ENCODE measurements around the gene KCNN4. TPM values are rescaled to one million over a fixed set of nuclear protein-coding genes. Genes with fewer than 3 reads are reported as not detected.
A peak's percentile ranks its signal among the peaks of the same experiment; 100 is the strongest.
"Not testable (repeated sequence)": the region's sequence is repeated elsewhere in the genome, so short reads cannot be mapped to it uniquely, and the experiment has no call there.

Gene KCNN4
- total RNA-seq, 1 donor from 2014 or later: 165 TPM

- intact Hi-C loops (cut with micrococcal nuclease): no loop called here
- no peak for DNase-seq
- peaks cover 48% of the 10 kb centered on the region for H3K4me1 Mint-ChIP-seq
- H3K4me3 Mint-ChIP-seq: peak overlapping the region; percentile 85
- H3K36me3 Mint-ChIP-seq (ENCODE audit: low read depth): peaks cover 83% of the 10 kb centered on the region
- H3K27me3 Mint-ChIP-seq: no peaks in the 10 kb centered on the region
- peaks cover 3% of the 10 kb centered on the region for H3K9me3 Mint-ChIP-seq
- H3K27ac Mint-ChIP-seq: peak overlapping the region; percentile 78
These were observed 5.4 kb downstream of the KCNN4 start for GRCh38 chr19:43775299-43775890.

- H3K4me3 Mint-ChIP-seq, H3K9me3 Mint-ChIP-seq: not testable (repeated sequence)
These were observed 5.9 kb downstream of the KCNN4 start for GRCh38 chr19:43774940-43775258.

GRCh38 chr19:43774103-43774939 lies 6.5 kb downstream of the KCNN4 start:
- Mint-ChIP-seq H3K4me3 (no peak overlapping the region), H3K27ac (no peak overlapping the region), H3K4me1 (peaks cover 52% of the 10 kb centered on the region), H3K9me3 (peaks cover 3% of the 10 kb centered on the region), H3K36me3 (ENCODE audit: low read depth) (peaks cover 87% of the 10 kb centered on the region), H3K27me3 (no peaks in the 10 kb centered on the region)
- intact Hi-C loops (cut with micrococcal nuclease): no loop called here
- DNase-seq: no peak

More at GRCh38 chr19:43774940-43775258, 5.9 kb downstream of the KCNN4 start:
- H3K27me3 Mint-ChIP-seq; intact Hi-C loops (cut with micrococcal nuclease); DNase-seq: not testable (repeated sequence)
- H3K36me3 Mint-ChIP-seq (ENCODE audit: low read depth): peaks cover 87% of the 10 kb centered on the region
- peak overlapping the region; percentile 6 for H3K27ac Mint-ChIP-seq
- peaks cover 52% of the 10 kb centered on the region for H3K4me1 Mint-ChIP-seq

GRCh38 chr19:43773725-43774102 lies 7.1 kb downstream of the KCNN4 start:
- no peak for DNase-seq
- peaks cover 3% of the 10 kb centered on the region for H3K9me3 Mint-ChIP-seq
- H3K4me3 Mint-ChIP-seq: no peak overlapping the region
- no peak overlapping the region for H3K27ac Mint-ChIP-seq
- no peaks in the 10 kb centered on the region for H3K27me3 Mint-ChIP-seq
- peaks cover 52% of the 10 kb centered on the region for H3K4me1 Mint-ChIP-seq
- H3K36me3 Mint-ChIP-seq (ENCODE audit: low read depth): peaks cover 87% of the 10 kb centered on the region
- intact Hi-C loops (cut with micrococcal nuclease): no loop called here

DNA sequence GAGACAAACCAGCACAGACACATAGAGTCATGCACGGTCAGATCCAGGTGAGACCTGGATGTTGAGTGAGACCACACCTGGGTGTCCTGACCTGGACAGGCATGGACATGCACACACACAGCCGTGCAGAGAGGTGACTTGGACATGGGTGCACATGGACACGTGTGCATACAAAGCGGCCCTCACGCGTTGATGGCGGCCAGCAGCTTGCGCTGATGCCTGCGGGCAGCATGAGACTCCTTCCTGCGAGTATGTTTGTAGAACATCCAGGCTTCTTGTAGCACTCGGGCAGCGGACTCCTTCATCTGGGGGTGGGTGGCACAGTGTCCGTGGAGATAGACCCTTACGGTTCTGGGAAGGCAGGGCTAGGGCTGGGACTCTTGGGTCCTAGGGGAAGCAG lies 11.5 kb downstream of the KCNN4 start:
- no peak for DNase-seq
- Mint-ChIP-seq H3K36me3 (ENCODE audit: low read depth) (peaks cover 93% of the 10 kb centered on the region), H3K4me3 (no peak overlapping the region), H3K27ac (peak overlapping the region; percentile 51), H3K9me3 (no peaks in the 10 kb centered on the region), H3K27me3 (no peaks in the 10 kb centered on the region), H3K4me1 (peaks cover 63% of the 10 kb centered on the region)
- intact Hi-C loops (cut with micrococcal nuclease): loop anchor here (5.0 to 10.0 kb wide), 3 partner anchors 237 to 1308 kb away; partner anchors contain the start of genes GEMIN7, ZNF296 and ZNF575

DNA sequence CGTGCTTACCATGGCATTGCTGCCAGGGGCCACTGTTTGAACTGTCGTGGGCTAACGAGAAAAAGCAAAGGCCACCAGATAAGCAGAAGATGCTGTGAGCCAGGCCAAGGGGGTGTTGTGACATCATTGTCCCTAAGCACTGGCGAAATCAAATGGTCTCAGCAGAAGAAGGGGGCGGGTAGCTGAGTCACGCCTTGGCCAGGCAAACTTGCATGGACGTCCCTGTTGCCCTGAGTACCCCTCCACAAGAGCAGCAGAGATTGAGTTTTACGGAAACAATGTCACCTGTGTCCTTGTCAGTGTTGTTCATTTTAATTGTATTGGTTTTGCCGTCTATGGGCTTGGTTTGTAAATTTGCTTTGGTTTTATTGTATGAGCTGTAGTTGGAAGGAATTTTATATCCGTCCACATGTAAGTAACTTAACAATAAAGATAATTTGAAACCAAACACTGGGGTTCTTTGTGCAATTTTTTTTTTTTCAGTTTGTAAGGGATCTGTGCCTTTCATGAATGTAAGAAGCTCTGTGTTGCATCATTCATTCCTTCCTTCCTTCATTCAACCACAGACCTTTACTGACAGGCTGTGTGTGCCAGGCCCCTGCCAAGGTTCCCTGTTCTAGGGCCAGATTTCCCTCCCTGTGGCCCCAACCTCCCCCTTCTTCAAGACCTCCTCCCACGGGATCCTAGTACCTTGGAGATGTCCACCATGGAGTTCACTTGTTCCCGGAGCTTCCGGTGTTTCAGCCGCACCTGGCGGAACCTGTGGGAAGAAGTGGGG lies 12.3 kb downstream of the KCNN4 start:
- intact Hi-C loops (cut with micrococcal nuclease): loop anchor here (5.0 to 10.0 kb wide), 3 partner anchors 236 to 1309 kb away; partner anchors contain the start of genes GEMIN7, ZNF296 and ZNF575
- Mint-ChIP-seq H3K27ac (peak overlapping the region; percentile 60), H3K27me3 (no peaks in the 10 kb centered on the region), H3K4me1 (peaks cover 70% of the 10 kb centered on the region), H3K36me3 (ENCODE audit: low read depth) (peaks cover 92% of the 10 kb centered on the region), H3K9me3 (no peaks in the 10 kb centered on the region), H3K4me3 (no peak overlapping the region)
- DNase-seq: no peak

- Mint-ChIP-seq H3K27ac (peak overlapping the region; percentile 88), H3K4me1 (peaks cover 76% of the 10 kb centered on the region), H3K36me3 (ENCODE audit: low read depth) (peaks cover 92% of the 10 kb centered on the region), H3K9me3 (no peaks in the 10 kb centered on the region), H3K27me3 (no peaks in the 10 kb centered on the region), H3K4me3 (no peak overlapping the region)
- intact Hi-C loops (cut with micrococcal nuclease): loop anchor here (5.0 to 10.0 kb wide), 3 partner anchors 236 to 1309 kb away; partner anchors contain the start of genes GEMIN7, ZNF296 and ZNF575
- no peak for DNase-seq
These were observed 13.0 kb downstream of the KCNN4 start for GRCh38 chr19:43767818-43768217.

- Mint-ChIP-seq H3K27ac (peak overlapping the region; percentile 88), H3K4me1 (peaks cover 81% of the 10 kb centered on the region), H3K4me3 (peak overlapping the region; percentile 71), H3K9me3 (no peaks in the 10 kb centered on the region), H3K27me3 (no peaks in the 10 kb centered on the region), H3K36me3 (ENCODE audit: low read depth) (peaks cover 91% of the 10 kb centered on the region)
- DNase-seq: no peak
- intact Hi-C loops (cut with micrococcal nuclease): loop anchor here (5.0 to 10.0 kb wide), 3 partner anchors 235 to 1310 kb away; partner anchors contain the start of genes GEMIN7, ZNF296 and ZNF575
These were observed 13.5 kb downstream of the KCNN4 start for GRCh38 chr19:43767316-43767715.

GRCh38 chr19:43766755-43767043 lies 14.1 kb downstream of the KCNN4 start:
- peak overlapping the region; percentile 71 for H3K4me3 Mint-ChIP-seq
- peak overlapping the region; percentile 88 for H3K27ac Mint-ChIP-seq
- intact Hi-C loops (cut with micrococcal nuclease): loop anchor here (5.0 to 10.0 kb wide), 3 partner anchors 234 to 1311 kb away; partner anchors contain the start of genes GEMIN7, ZNF296 and ZNF575
- no peak for DNase-seq
- no peaks in the 10 kb centered on the region for H3K9me3 Mint-ChIP-seq
- peaks cover 84% of the 10 kb centered on the region for H3K4me1 Mint-ChIP-seq
- peaks cover 89% of the 10 kb centered on the region for H3K36me3 Mint-ChIP-seq (ENCODE audit: low read depth)
- no peaks in the 10 kb centered on the region for H3K27me3 Mint-ChIP-seq

DNA sequence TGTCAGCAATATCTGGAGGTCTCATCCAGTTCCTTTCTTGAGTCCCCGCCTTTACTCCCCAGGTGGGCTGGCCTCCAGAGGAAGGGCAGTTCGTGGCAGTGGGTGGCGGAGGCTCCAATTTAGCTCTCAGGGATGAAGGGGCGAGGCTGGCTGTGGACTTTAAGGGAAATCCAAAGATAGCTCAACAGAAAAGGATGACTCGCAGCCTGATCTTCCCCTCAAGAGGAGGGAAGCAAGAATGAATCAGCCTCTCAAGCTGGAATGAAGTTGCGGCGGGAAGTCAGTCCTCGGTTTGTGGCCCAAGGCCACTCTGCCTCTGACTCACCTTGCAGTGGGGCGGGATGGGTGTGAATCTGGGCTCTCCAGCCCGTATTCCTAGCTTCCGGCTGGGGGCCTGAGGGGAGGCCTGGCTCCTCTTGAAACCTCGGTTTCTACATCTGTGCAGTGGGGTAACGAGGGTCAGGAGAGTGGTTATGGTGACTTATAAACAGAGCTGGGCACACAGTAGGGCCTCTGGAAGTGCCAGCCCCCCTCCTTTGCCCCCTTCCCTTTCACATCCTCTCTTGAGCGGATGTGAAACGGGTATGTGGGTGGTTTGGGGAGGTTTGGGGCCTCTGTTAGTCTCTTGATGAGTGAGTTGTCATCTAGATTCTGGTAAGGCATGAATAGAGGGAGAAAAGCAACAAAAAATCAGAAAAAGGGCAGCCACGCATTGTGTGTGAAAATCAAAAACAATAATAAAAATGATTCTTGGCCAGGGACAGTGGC lies 15.5 kb downstream of the KCNN4 start:
- no peaks in the 10 kb centered on the region for H3K27me3 Mint-ChIP-seq
- H3K9me3 Mint-ChIP-seq: no peaks in the 10 kb centered on the region
- H3K36me3 Mint-ChIP-seq (ENCODE audit: low read depth): peaks cover 79% of the 10 kb centered on the region
- peak; percentile 93 for DNase-seq
- intact Hi-C loops (cut with micrococcal nuclease): loop anchor here (1.0 to 10.0 kb wide), 6 partner anchors 11 to 1312 kb away; partner anchors contain the start of genes GEMIN7, SMG9, ZNF296 and ZNF575
- peaks cover 87% of the 10 kb centered on the region for H3K4me1 Mint-ChIP-seq
- peak overlapping the region; percentile 71 for H3K4me3 Mint-ChIP-seq
- peak overlapping the region; percentile 88 for H3K27ac Mint-ChIP-seq

- DNase-seq, H3K27me3 Mint-ChIP-seq, H3K9me3 Mint-ChIP-seq: not testable (repeated sequence)
- Mint-ChIP-seq H3K27ac (peak overlapping the region; percentile 88), H3K4me1 (peaks cover 82% of the 10 kb centered on the region), H3K4me3 (peak overlapping the region; percentile 71), H3K36me3 (ENCODE audit: low read depth) (peaks cover 73% of the 10 kb centered on the region)
- intact Hi-C loops (cut with micrococcal nuclease): loop anchor here (1.0 to 10.0 kb wide), 6 partner anchors 10 to 1313 kb away; partner anchors contain the start of genes GEMIN7, SMG9, ZNF296 and ZNF575
These were observed 16.1 kb downstream of the KCNN4 start for GRCh38 chr19:43764684-43765083.

DNA sequence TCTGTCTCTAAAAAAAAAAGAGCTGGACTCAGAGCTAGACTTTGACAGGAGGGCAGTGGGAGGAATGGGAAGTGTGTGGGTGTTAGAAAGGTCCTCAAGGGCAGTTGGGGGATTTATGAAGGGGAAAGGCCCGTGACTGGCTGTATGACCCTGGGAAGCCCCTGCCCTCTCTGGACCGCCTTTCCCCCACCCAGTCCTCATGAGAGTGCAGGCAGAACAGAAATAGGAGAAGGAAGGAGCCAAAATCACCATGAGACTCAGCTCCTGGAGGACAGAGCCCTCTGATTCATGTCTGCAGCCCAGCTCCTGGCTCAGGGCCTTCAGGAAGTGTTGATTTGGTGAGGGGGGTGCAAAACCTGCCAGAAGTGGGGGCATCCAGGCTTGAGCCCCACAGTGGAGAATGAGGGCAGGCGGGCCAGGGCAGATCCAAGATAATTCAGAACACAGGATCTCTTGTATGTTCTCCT lies 17.3 kb downstream of the KCNN4 start:
- H3K4me3 Mint-ChIP-seq: peak overlapping the region; percentile 58
- H3K4me1 Mint-ChIP-seq: peaks cover 80% of the 10 kb centered on the region
- no peak for DNase-seq
- H3K36me3 Mint-ChIP-seq (ENCODE audit: low read depth): peaks cover 64% of the 10 kb centered on the region
- intact Hi-C loops (cut with micrococcal nuclease): loop anchor here (10.0 kb wide), 1 partner anchor 991 kb away; no protein-coding TSS in a partner anchor
- peak overlapping the region; percentile 85 for H3K27ac Mint-ChIP-seq
- H3K27me3 Mint-ChIP-seq: no peaks in the 10 kb centered on the region
- H3K9me3 Mint-ChIP-seq: no peaks in the 10 kb centered on the region

DNA sequence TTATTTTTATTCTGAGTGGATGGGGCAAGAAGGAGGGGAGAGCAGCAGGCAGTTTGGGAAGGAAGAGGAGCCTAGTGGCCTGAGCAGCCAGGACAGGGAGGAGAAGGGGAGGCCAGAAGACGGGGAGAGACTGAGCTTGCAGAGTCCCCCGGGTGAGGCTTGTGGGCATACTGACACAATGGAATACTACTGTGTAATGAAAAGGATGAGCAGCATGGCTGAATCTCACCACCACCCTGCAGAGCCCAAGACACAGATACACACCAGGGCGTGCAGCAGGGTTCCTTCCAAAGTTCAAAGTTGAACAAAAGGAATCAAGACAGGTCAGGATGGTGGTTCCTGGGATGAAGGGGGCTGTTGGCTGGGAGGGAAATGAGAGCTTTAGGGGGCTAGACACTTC lies 18.0 kb downstream of the KCNN4 start:
- Mint-ChIP-seq H3K27me3 (no peaks in the 10 kb centered on the region), H3K4me1 (peaks cover 79% of the 10 kb centered on the region), H3K27ac (peak overlapping the region; percentile 61), H3K4me3 (peak overlapping the region; percentile 49), H3K9me3 (no peaks in the 10 kb centered on the region), H3K36me3 (ENCODE audit: low read depth) (peaks cover 60% of the 10 kb centered on the region)
- no peak for DNase-seq
- intact Hi-C loops (cut with micrococcal nuclease): loop anchor here (10.0 kb wide), 1 partner anchor 992 kb away; no protein-coding TSS in a partner anchor

Measured in activated CD4-positive, alpha-beta T cell treated with anti-CD3 and anti-CD28 coated beads, Interleukin-2, amount 10 ng/mL, durations not matched to agents 24 days and 14 days (primary cell).